Endothelial cell of umbilical vein (primary cell): Measurements from ENCODE around the gene G3BP2. TPM values are rescaled to one million over a fixed set of nuclear protein-coding genes. Genes with fewer than 3 reads are reported as not detected.
A peak's percentile ranks its signal among the peaks of the same experiment; 100 is the strongest.

Experiments
- BruUV-seq: library from RNA; stranded (reverse); fragments of 400-500 nt; replicated peaks from 2 replicates; lab custom pipeline; 2021; lab: Mats Ljungman, UMichigan
- CTCF ChIA-PET: fragments of 300-600, 350-600 bp; sonication (Branson Sonifier 250); formaldehyde crosslinking; loops from one replicate; lab custom pipeline; 2021; ENCODE audit warnings: antibody characterized with exemption, inconsistent platforms; lab: Charles Lee
- POLR2A ChIA-PET: fragments of 300-600, 350-600 bp; sonication (Branson Sonifier 250); formaldehyde crosslinking; loops from one replicate; lab custom pipeline; 2021; ENCODE audit warnings: antibody characterized with exemption, inconsistent platforms; lab: Charles Lee
- DNase-seq: peaks from one replicate; pipeline ENCODE4 v3.0.0-alpha.2; 2011; ENCODE audit warnings: low read depth, low spot score
- FAIRE-seq: peaks from 2 replicates; lab custom pipeline; 2011; peaks lifted over from hg19 to GRCh38; lab: Jason Lieb, UNC
- H2AFZ ChIP-seq: 2 replicates; pipeline ENCODE4 v1.6.0; 2012; ENCODE audit warnings: low read depth, low read length, control low read depth, inconsistent platforms
- H3K27ac ChIP-seq: 2 replicates; pipeline ENCODE4 v1.5.1; 2011; ENCODE audit warnings: low read depth, mild to moderate bottlenecking, control low read depth, low read length, moderate library complexity; ENCODE audit not compliant: insufficient read depth
- H3K27me3 ChIP-seq, 2 experiments: 2 replicates each; pipeline versions ENCODE4 v1.6.0 to v1.6.1; 2011; ENCODE audit warnings: low read length in 2 of 2, mixed read lengths in 1 of 2; ENCODE audit not compliant: control insufficient read depth in 2 of 2, insufficient read depth in 2 of 2
- H3K36me3 ChIP-seq, 2 experiments: 2 replicates in 1 of 2; 3 replicates in 1 of 2; pipeline ENCODE4 v1.5.1; 2011; ENCODE audit warnings: low read length in 2 of 2, mild to moderate bottlenecking in 1 of 2, moderate library complexity in 1 of 2; ENCODE audit not compliant: control insufficient read depth in 2 of 2, insufficient read depth in 2 of 2; ENCODE audit errors: extremely low read depth in 1 of 2
- H3K4me1 ChIP-seq: 3 replicates; pipeline ENCODE4 v1.5.1; 2011; ENCODE audit warnings: mild to moderate bottlenecking, low read length; ENCODE audit not compliant: control insufficient read depth, insufficient read depth; ENCODE audit errors: extremely low read depth
- H3K4me2 ChIP-seq: 2 replicates; pipeline ENCODE4 v1.6.1; 2011; ENCODE audit warnings: low read length, control low read depth, mixed read lengths; ENCODE audit not compliant: insufficient read depth
- H3K4me3 ChIP-seq, 3 experiments: fragments of 200-600 bp in 1 of 3; sonication (generic), shearing (Covaris generic) in 1 of 3; replicated peaks in 1 of 3; 2 replicates each; pipeline ENCODE4 v1.5.1; 2011 to 2016; ENCODE audit warnings: control low read depth in 3 of 3, low read length in 3 of 3, mild to moderate bottlenecking in 2 of 3, inconsistent platforms in 1 of 3, low read depth in 1 of 3, moderate library complexity in 1 of 3; ENCODE audit not compliant: insufficient read depth in 1 of 3
- H3K79me2 ChIP-seq: 2 replicates; pipeline ENCODE4 v1.6.0; 2012; ENCODE audit warnings: low read length, inconsistent platforms; ENCODE audit not compliant: control insufficient read depth, insufficient read depth
- H3K9ac ChIP-seq: replicated peaks from 2 replicates; pipeline ENCODE3; 2011; ENCODE audit warnings: low read length, control low read depth; ENCODE audit not compliant: insufficient read depth; ENCODE audit errors: extremely low read depth
- H3K9me1 ChIP-seq: replicated peaks from 3 replicates; pipeline ENCODE4 v1.6.0; 2011; ENCODE audit warnings: mild to moderate bottlenecking, low read length; ENCODE audit not compliant: control insufficient read depth, insufficient read depth; ENCODE audit errors: extremely low read depth
- H3K9me3 ChIP-seq: replicated peaks from 2 replicates; pipeline ENCODE4 v1.5.1; 2012; ENCODE audit warnings: low read length, inconsistent platforms; ENCODE audit not compliant: control insufficient read depth, insufficient read depth
- H4K20me1 ChIP-seq: replicated peaks from 2 replicates; pipeline ENCODE3; 2011; ENCODE audit warnings: mild to moderate bottlenecking, low read length; ENCODE audit not compliant: control insufficient read depth, insufficient read depth; ENCODE audit errors: extremely low read depth
- CTCF ChIP-seq, 2 donors: IDR thresholded peaks; 1 replicate in 1 of 2; 2 replicates in 1 of 2; pipeline ENCODE4 v1.5.1; 2011; ENCODE audit warnings: low read length in 2 of 2, mild to moderate bottlenecking in 2 of 2, moderate library complexity in 2 of 2, control low read depth in 1 of 2, inconsistent platforms in 1 of 2, low read depth in 1 of 2; ENCODE audit not compliant: insufficient read depth in 1 of 2; ENCODE audit errors: extremely low read depth in 1 of 2
- EZH2 ChIP-seq: IDR thresholded peaks from 2 replicates; pipeline ENCODE4 v1.6.1; 2012; ENCODE audit warnings: borderline replicate concordance, low read depth, mild to moderate bottlenecking, moderate library complexity, low read length, inconsistent platforms; ENCODE audit not compliant: severe bottlenecking
- FOS ChIP-seq: IDR thresholded peaks from 2 replicates; pipeline ENCODE4 v1.6.1; 2011; ENCODE audit warnings: mild to moderate bottlenecking, low read length, moderate library complexity, borderline replicate concordance; ENCODE audit not compliant: insufficient read depth
- GATA2 ChIP-seq: IDR thresholded peaks from 2 replicates; pipeline ENCODE4 v1.7.0; 2011; ENCODE audit warnings: low read depth, mild to moderate bottlenecking, moderate library complexity, mixed read lengths, low read length; ENCODE audit not compliant: insufficient read length, insufficient read depth
- JUN ChIP-seq: IDR thresholded peaks from 2 replicates; pipeline ENCODE4 v1.6.1; 2011; ENCODE audit warnings: borderline replicate concordance, low read depth; ENCODE audit not compliant: insufficient read length, insufficient read depth
- MAX ChIP-seq: IDR thresholded peaks from 2 replicates; pipeline ENCODE4 v1.6.1; 2011; ENCODE audit not compliant: insufficient read depth, insufficient read length
- MYC ChIP-seq: IDR thresholded peaks from one replicate; pipeline ENCODE4 v1.6.1; 2011; ENCODE audit warnings: mild to moderate bottlenecking, low read depth, low read length
- POLR2A ChIP-seq: IDR thresholded peaks from 2 replicates; pipeline ENCODE4 v1.6.1; 2012; ENCODE audit warnings: low read depth, mild to moderate bottlenecking, control low read depth, low read length
- POLR2AphosphoS5 ChIP-seq: IDR thresholded peaks from 2 replicates; pipeline ENCODE4 v1.6.1; 2012; ENCODE audit warnings: low read depth, mild to moderate bottlenecking, control low read depth, low read length, moderate library complexity; ENCODE audit not compliant: insufficient read depth
- dilution Hi-C: fragments of 300-500 bp; cut with MboI; formaldehyde crosslinking; loops from one replicate; pipeline ENCODE4 v1.15.0; 2019; ENCODE audit warnings: low sequenced_read_pairs; ENCODE audit not compliant: extremely low pct_ligation_motif_present
- intact Hi-C: fragments of 100-400 bp; cut with micrococcal nuclease; formaldehyde crosslinking; loops from one replicate; pipeline ENCODE4 v1.10.0; 2022
- polyA plus RNA-seq, 4 experiments: library from polyadenylated mRNA; depleted of rRNA in 3 of 4; stranded (reverse) in 3 of 4; unstranded in 1 of 4; fragments of >200 nt; gene quantifications; 2 replicates each; pipeline versions ENCODE4 v1.2.1 to v1.2.3, GENCODE V29; 2011 to 2012; ENCODE audit warnings: missing spikeins in 1 of 4
- total RNA-seq: library from RNA; stranded (reverse); gene quantifications from 2 replicates; pipeline ENCODE4 v1.2.3, GENCODE V29; 2021

Gene G3BP2
- total and polyA plus RNA-seq, 2 donors (not counting 3 experiments of a cell fraction or from before 2014, with no cell fraction given) = 61.1 to 180 TPM

GRCh38 chr4:75698963-75699228 is 25.7 kb upstream of the G3BP2 start:
- DNase-seq = no peak
- Histone ChIP-seq H2AFZ (no peak overlapping the region), H4K20me1 (no peaks in the 10 kb centered on the region), H3K9me1 (no peaks in the 10 kb centered on the region), H3K4me2 (no peak overlapping the region), H3K9me3 (no peaks in the 10 kb centered on the region), H3K4me3 (no peak overlapping the region), H3K27me3 (no peaks in the 10 kb centered on the region), H3K9ac (no peak overlapping the region), H3K36me3 (no peaks in the 10 kb centered on the region), H3K79me2 (no peaks in the 10 kb centered on the region), H3K27ac (no peak overlapping the region), H3K4me1 (no peaks in the 10 kb centered on the region)
- no TSS peak for BruUV-seq
- TF ChIP-seq POLR2A (no peak), EZH2 (no peak), JUN (no peak), POLR2AphosphoS5 (no peak), GATA2 (no peak)
- dilution Hi-C loops (no loop called here), intact Hi-C loops (no loop called here)
- CTCF ChIA-PET = interaction anchor here (1.0 kb wide), 1 partner anchor 26 kb away, joined by 4 read pairs; the partner anchor contains the start of gene USO1
- POLR2A ChIA-PET = no interaction called here
- no peak for FAIRE-seq

DNA sequence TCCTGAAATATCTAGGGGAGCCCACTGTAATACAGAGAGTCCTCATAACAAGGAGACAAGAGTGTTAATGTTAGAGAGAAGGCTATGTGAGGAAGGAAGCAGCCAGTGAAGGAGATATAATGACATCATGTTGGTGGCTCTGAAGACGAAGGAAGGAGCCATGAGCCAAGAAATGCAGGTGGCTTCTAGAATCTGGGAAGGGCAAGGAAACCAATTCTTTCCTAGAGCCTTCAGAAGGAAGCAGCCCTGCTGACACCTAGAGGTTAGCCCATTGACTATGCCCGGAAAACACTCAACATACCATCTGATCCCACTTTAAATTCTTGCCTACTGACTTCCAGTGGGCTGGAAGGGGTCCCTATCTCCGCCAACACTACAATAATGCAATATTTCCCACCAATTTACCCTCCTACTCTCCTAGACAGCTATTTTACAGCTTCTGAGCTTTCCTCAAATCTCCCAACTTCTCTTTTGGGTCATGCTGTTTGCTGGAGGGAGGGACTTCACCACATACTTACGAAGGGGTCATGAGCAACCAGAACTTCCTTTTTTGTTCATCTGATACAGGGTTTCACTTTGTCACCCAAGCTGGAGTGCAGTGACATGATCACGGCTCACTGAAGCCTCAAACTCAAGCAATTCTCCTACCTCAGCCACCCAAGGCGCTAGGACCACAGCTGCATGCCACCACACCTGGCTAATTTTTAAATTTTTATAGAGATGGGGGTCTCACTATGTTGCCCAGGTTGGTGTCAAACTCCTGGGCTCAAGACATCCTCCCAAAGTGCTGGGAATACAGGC is 25.2 kb upstream of the G3BP2 start:
- intact Hi-C loops = no loop called here
- no peak overlapping the region for H3K27ac ChIP-seq
- H3K9ac ChIP-seq = no peak overlapping the region
- H3K4me3 ChIP-seq = no peak overlapping the region
- no peak overlapping the region for H2AFZ ChIP-seq
- CTCF ChIA-PET = interaction anchor here (0.7 to 1.0 kb wide), 2 partner anchors 26 to 28 kb away, joined by 3 to 4 read pairs; partner anchors contain the start of gene USO1
- H3K79me2 ChIP-seq = no peaks in the 10 kb centered on the region
- FAIRE-seq (peak; percentile 18), DNase-seq (no peak)
- no peaks in the 10 kb centered on the region for H3K9me1 ChIP-seq
- BruUV-seq = no TSS peak
- no peaks in the 10 kb centered on the region for H3K36me3 ChIP-seq
- dilution Hi-C loops = no loop called here
- POLR2A ChIA-PET = no interaction called here
- TF ChIP-seq MYC = no peak
- TF ChIP-seq MAX = no peak
- TF ChIP-seq GATA2 = no peak
- TF ChIP-seq JUN = no peak
- TF ChIP-seq EZH2 = no peak
- TF ChIP-seq FOS = no peak
- no peak for TF ChIP-seq CTCF (IDR thresholded peaks at IDR 0.05; ENCODE audit: extremely low read depth in 1 of 2, insufficient read depth in 1 of 2, low read depth in 1 of 2, low read length in 2 of 2)
- TF ChIP-seq POLR2AphosphoS5 = no peak
- TF ChIP-seq POLR2A = no peak
- H3K27me3 ChIP-seq = no peaks in the 10 kb centered on the region
- no peak overlapping the region for H3K4me2 ChIP-seq
- H4K20me1 ChIP-seq = no peaks in the 10 kb centered on the region
- H3K4me1 ChIP-seq = no peaks in the 10 kb centered on the region
- H3K9me3 ChIP-seq = no peaks in the 10 kb centered on the region
